Endothelial cell (in vitro differentiated cells): ENCODE data around the gene TPM3. TPM values are rescaled to one million over a fixed set of nuclear protein-coding genes. Genes with fewer than 3 reads are reported as not detected.

Experiments
- DNase-seq: peaks from one replicate; pipeline ENCODE4 v3.0.0; 2021; ENCODE audit warnings: low spot score
- H3K27ac Mint-ChIP-seq: one replicate; pipeline ENCODE4 v1.8.0; 2021; ENCODE audit warnings: mixed read lengths, inconsistent platforms; ENCODE audit not compliant: unreplicated experiment
- H3K27me3 Mint-ChIP-seq: one replicate; pipeline ENCODE4 v1.8.0; 2021; ENCODE audit warnings: mild to moderate bottlenecking, moderate library complexity, mixed read lengths, inconsistent platforms; ENCODE audit not compliant: unreplicated experiment
- H3K36me3 Mint-ChIP-seq: one replicate; pipeline ENCODE4 v1.8.0; 2021; ENCODE audit warnings: mild to moderate bottlenecking, low read depth, mixed read lengths, inconsistent platforms; ENCODE audit not compliant: unreplicated experiment
- H3K4me1 Mint-ChIP-seq: one replicate; pipeline ENCODE4 v1.8.0; 2021; ENCODE audit warnings: mild to moderate bottlenecking, mixed read lengths, inconsistent platforms; ENCODE audit not compliant: unreplicated experiment
- H3K4me3 Mint-ChIP-seq: one replicate; pipeline ENCODE4 v1.8.0; 2021; ENCODE audit warnings: mild to moderate bottlenecking, mixed read lengths, inconsistent platforms; ENCODE audit not compliant: unreplicated experiment
- H3K9me3 Mint-ChIP-seq: one replicate; pipeline ENCODE4 v1.8.0; 2021; ENCODE audit warnings: mixed read lengths, inconsistent platforms; ENCODE audit not compliant: unreplicated experiment
- CTCF ChIP-seq: fragments of 200-600 bp; sonication (generic); IDR thresholded peaks from one replicate; pipeline ENCODE4 v1.5.0; 2021; ENCODE audit warnings: antibody characterized with exemption; ENCODE audit not compliant: unreplicated experiment
- total RNA-seq: library from RNA; stranded (reverse); fragmentation: NEBNext Ultra II Directional; extraction: Animal tissue kit (Norgen Biotek cat#: 25700); gene quantifications from one replicate; pipeline ENCODE4 v1.2.1, GENCODE V29; 2021; ENCODE audit not compliant: unreplicated experiment

TPM3 gene
- total RNA-seq, 1 donor from 2014 or later: 689 TPM

- Mint-ChIP-seq H3K27me3 (peaks cover 14% of the 10 kb centered on the region), H3K4me1 (peaks cover 50% of the 10 kb centered on the region), H3K36me3 (peaks cover 35% of the 10 kb centered on the region), H3K9me3 (no peaks in the 10 kb centered on the region), H3K27ac (peak overlapping the region; percentile 100), H3K4me3 (peak overlapping the region; percentile 100)
- peak; percentile 96 for DNase-seq
- TF ChIP-seq CTCF: no peak
These were observed 8.6 kb downstream of the TPM3 start for GRCh38 chr1:154183046-154183915.

- Mint-ChIP-seq H3K4me3 (peak overlapping the region; percentile 100), H3K4me1 (peaks cover 58% of the 10 kb centered on the region)
These were observed 9.4 kb downstream of the TPM3 start for GRCh38 chr1:154182344-154183045.

GRCh38 chr1:154181944-154182343 is 10.0 kb downstream of the TPM3 start:
- Mint-ChIP-seq H3K27ac (peak overlapping the region; percentile 100), H3K36me3 (peaks cover 45% of the 10 kb centered on the region), H3K27me3 (peaks cover 14% of the 10 kb centered on the region), H3K4me3 (peak overlapping the region; percentile 100), H3K4me1 (peaks cover 63% of the 10 kb centered on the region), H3K9me3 (no peaks in the 10 kb centered on the region)
- DNase-seq: no peak
- no peak for TF ChIP-seq CTCF

More at GRCh38 chr1:154182344-154183045, 9.4 kb downstream of the TPM3 start:
- DNase-seq: peak; percentile 74
- no peak for TF ChIP-seq CTCF
- no peaks in the 10 kb centered on the region for H3K9me3 Mint-ChIP-seq
- peaks cover 14% of the 10 kb centered on the region for H3K27me3 Mint-ChIP-seq
- H3K36me3 Mint-ChIP-seq: peaks cover 40% of the 10 kb centered on the region
- peak overlapping the region; percentile 100 for H3K27ac Mint-ChIP-seq

GRCh38 chr1:154179946-154180687 is 11.8 kb downstream of the TPM3 start:
- H3K9me3 Mint-ChIP-seq: no peaks in the 10 kb centered on the region
- H3K27ac Mint-ChIP-seq: peak overlapping the region; percentile 71
- DNase-seq: no peak
- H3K27me3 Mint-ChIP-seq: peaks cover 11% of the 10 kb centered on the region
- TF ChIP-seq CTCF: no peak
- peaks cover 51% of the 10 kb centered on the region for H3K36me3 Mint-ChIP-seq
- peak overlapping the region; percentile 85 for H3K4me3 Mint-ChIP-seq
- peaks cover 74% of the 10 kb centered on the region for H3K4me1 Mint-ChIP-seq
